ENCODE data around the gene KCNQ2.

DNA sequence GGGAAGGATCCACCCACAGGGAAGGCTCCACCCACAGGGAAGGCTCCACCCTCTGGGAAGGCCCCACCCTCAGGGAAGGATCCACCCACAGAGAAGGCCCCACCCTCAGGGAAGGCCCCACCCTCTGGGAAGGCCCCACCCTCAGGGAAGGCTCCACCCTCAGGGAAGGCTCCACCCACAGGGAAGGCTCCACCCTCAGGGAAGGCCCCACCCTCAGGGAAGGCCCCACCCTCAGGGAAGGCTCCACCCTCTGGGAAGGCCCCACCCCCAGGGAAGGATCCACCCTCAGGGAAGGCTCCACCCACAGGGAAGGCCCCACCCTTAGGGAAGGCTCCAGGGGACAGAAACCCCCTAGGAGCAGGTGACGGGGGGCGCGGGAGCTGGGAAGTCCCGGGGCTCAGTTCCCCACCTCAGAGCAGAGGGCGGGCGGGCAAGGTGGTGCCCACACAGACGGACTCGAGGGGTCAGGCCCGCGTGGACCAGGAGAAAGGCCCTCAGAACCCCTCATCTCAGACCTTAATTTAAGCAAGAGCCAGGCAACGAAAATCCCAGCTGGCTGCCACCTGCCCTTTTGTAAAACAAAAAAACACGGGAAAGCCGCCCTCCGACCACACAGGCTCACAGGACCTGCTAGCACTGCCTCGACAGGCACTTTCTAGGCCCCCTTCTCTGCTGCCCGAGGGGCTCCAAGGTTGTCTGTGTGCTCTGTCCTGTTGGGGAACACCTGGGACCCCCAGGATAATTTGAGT is 39.7 kb downstream of the KCNQ2 start:
- TF ChIP-seq TAF1 (IDR thresholded peaks at IDR 0.05; ENCODE audit: low read depth) (no peak), EP300 (IDR thresholded peaks at IDR 0.05; ENCODE audit: borderline replicate concordance) (no peak), TCF12 (IDR thresholded peaks at IDR 0.05; ENCODE audit: low read depth) (no peak), RAD21 (IDR thresholded peaks at IDR 0.05; ENCODE audit: low read depth) (no peak), CEBPB (IDR thresholded peaks at IDR 0.05) (no peak), YY1 (IDR thresholded peaks at IDR 0.05; ENCODE audit: low read depth) (no peak), EGR1 (IDR thresholded peaks at IDR 0.05) (no peak), ZBTB7A (IDR thresholded peaks at IDR 0.05; ENCODE audit: low read depth) (no peak), CREB1 (IDR thresholded peaks at IDR 0.05; ENCODE audit: low read depth) (no peak), NFIC (IDR thresholded peaks at IDR 0.05) (no peak), TEAD4 (IDR thresholded peaks at IDR 0.05) (no peak)
- TF ChIP-seq, protein P1, sequence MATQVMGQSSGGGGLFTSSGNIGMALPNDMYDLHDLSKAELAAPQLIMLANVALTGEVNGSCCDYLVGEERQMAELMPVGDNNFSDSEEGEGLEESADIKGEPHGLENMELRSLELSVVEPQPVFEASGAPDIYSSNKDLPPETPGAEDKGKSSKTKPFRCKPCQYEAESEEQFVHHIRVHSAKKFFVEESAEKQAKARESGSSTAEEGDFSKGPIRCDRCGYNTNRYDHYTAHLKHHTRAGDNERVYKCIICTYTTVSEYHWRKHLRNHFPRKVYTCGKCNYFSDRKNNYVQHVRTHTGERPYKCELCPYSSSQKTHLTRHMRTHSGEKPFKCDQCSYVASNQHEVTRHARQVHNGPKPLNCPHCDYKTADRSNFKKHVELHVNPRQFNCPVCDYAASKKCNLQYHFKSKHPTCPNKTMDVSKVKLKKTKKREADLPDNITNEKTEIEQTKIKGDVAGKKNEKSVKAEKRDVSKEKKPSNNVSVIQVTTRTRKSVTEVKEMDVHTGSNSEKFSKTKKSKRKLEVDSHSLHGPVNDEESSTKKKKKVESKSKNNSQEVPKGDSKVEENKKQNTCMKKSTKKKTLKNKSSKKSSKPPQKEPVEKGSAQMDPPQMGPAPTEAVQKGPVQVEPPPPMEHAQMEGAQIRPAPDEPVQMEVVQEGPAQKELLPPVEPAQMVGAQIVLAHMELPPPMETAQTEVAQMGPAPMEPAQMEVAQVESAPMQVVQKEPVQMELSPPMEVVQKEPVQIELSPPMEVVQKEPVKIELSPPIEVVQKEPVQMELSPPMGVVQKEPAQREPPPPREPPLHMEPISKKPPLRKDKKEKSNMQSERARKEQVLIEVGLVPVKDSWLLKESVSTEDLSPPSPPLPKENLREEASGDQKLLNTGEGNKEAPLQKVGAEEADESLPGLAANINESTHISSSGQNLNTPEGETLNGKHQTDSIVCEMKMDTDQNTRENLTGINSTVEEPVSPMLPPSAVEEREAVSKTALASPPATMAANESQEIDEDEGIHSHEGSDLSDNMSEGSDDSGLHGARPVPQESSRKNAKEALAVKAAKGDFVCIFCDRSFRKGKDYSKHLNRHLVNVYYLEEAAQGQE (IDR thresholded peaks at IDR 0.05; ENCODE audit: low read depth): no peak
- TF ChIP-seq, protein P2, sequence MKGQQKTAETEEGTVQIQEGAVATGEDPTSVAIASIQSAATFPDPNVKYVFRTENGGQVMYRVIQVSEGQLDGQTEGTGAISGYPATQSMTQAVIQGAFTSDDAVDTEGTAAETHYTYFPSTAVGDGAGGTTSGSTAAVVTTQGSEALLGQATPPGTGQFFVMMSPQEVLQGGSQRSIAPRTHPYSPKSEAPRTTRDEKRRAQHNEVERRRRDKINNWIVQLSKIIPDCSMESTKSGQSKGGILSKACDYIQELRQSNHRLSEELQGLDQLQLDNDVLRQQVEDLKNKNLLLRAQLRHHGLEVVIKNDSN (IDR thresholded peaks at IDR 0.05): no peak
- TF ChIP-seq, protein P3, sequence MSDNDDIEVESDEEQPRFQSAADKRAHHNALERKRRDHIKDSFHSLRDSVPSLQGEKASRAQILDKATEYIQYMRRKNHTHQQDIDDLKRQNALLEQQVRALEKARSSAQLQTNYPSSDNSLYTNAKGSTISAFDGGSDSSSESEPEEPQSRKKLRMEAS (IDR thresholded peaks at IDR 0.05): no peak
